Coronary artery (tissue), 2 donors: Measurements from ENCODE around the gene GATAD2B.
"Not testable (repeated sequence)": the region's sequence is repeated elsewhere in the genome, so short reads cannot be mapped to it uniquely, and the experiment has no call there.

Experiments used
- DNase-seq: peaks from one replicate; pipeline ENCODE4 v3.0.0-alpha.2; 2017; ENCODE audit warnings: low spot score
- H3K27ac ChIP-seq, 2 donors: fragments of 200-600 bp; sonication (generic); one replicate each; pipeline ENCODE4 v1.5.1; 2016 to 2019
- H3K4me3 ChIP-seq: fragments of 200-600 bp; sonication (generic); 2 replicates; pipeline ENCODE4 v1.5.1; 2016; ENCODE audit warnings: mild to moderate bottlenecking, moderate library complexity
- CTCF ChIP-seq: fragments of 200-600 bp; sonication (generic); IDR thresholded peaks from one replicate; pipeline ENCODE4 v1.5.1; 2019; ENCODE audit warnings: antibody characterized with exemption

The GATAD2B gene

DNA sequence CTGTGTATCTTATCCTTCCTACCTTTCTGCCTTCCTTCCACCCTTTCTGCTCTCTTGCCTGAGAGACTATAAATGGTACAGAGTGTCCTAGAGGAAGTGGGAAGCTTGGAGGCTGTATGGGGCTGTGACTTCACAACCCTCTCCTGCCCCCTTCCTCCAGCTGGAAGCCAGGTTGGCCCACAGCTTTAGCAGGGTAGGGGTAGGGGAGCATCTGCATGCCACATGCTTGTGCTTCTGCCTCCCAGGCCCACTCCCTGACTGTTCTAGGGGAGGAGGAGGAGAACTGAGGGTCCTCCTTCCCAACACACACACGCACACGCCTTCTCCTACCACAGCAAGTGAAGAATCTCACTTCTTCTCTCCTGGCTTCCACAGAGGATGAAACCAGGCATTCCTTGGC, 151.5 kb downstream of the GATAD2B start:
- H3K4me3 ChIP-seq, result no peak overlapping the region
- no peak for TF ChIP-seq CTCF
- no peak for DNase-seq

GRCh38 chr1:153770797-153771196, 152.0 kb downstream of the GATAD2B start:
- Histone ChIP-seq H3K27ac (peak overlapping the region in 1 of 2 donors; percentile 69), H3K4me3 (no peak overlapping the region)
- DNase-seq, result no peak
- TF ChIP-seq CTCF, result no peak

More for the DNA sequence above, 151.5 kb downstream of the GATAD2B start:
- peak overlapping the region in 1 of 2 donors; percentile 69 for H3K27ac ChIP-seq

DNA sequence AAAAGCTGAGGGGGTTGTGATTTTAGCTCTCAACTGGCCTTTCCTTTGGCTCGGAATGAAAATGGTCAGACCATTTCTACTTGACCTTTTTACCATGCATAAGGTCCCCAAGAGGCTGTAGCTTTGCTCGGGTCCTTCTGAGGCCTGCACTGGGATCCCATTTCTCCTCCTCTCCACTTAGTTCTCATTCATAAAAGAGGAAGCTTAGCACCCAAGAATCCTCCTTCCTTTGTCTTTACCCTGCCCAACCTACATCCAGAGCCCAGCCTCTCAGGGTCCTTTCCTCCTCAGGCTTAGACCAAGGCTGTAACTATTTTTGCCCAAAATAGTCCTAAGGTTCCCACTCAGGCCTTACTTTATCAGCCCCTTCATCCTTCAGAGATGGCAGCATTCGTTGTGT, 153.6 kb downstream of the GATAD2B start:
- H3K27ac ChIP-seq, result no peak overlapping the region
- H3K4me3 ChIP-seq, result no peak overlapping the region
- DNase-seq, result no peak

GRCh38 chr1:153768316-153769181, 154.2 kb downstream of the GATAD2B start:
- TF ChIP-seq CTCF, result no peak
- H3K27ac ChIP-seq, result no peak overlapping the region
- H3K4me3 ChIP-seq, result no peak overlapping the region
- no peak for DNase-seq

More for the DNA sequence above, 153.6 kb downstream of the GATAD2B start:
- no peak for TF ChIP-seq CTCF

DNA sequence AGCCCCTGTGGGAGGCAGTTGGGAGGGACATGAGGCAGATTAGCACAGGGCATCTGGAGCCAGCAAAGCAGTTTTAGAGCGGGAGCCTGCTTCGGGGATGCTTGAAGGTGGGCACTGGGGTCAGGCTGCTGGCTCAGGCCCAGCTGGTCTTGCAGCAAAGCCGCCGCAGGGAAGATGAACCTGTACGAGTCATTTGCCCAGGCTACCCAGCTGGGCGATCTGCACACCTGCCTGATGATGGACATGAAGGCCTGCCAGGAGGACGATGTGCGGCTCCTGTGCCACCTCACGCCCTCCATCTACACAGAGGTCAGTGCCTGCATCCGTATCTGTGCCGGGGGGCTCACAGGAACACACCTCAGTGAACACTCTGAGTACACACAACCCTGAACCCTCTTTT, 155.3 kb downstream of the GATAD2B start:
- TF ChIP-seq CTCF, result no peak
- no peak for DNase-seq
- Histone ChIP-seq H3K27ac (no peak overlapping the region), H3K4me3 (no peak overlapping the region)

DNA sequence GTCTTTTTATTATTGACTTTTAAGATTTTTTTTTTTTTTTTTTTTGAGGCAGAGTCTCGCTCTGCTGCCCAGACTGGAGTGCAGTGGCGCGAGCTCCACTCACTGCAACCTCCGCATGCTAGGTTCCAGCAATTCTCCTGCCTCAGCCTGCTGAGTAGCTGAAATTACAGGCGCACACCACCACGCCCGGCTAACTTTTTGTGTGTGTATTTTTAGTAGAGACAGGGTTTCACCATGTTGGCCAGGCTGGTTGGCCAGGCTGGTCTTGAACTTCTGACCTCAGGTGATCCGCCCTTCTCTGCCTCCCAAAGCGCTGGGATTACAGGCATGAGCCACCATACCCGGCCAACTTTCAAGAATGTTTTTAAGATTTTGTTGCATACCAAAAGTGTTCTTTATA, 156.1 kb downstream of the GATAD2B start:
- not testable (repeated sequence) for H3K27ac ChIP-seq, H3K4me3 ChIP-seq, DNase-seq

GRCh38 chr1:153764310-153764709, 158.5 kb downstream of the GATAD2B start:
- no peak for TF ChIP-seq CTCF
- DNase-seq, result no peak
- no peak overlapping the region for H3K4me3 ChIP-seq
- peak overlapping the region in 1 of 2 donors; percentile 47 for H3K27ac ChIP-seq
